ENCODE measurements around the gene VTCN1. TPM values are rescaled to one million over a fixed set of nuclear protein-coding genes. Genes with fewer than 3 reads are reported as not detected.
"Not testable (repeated sequence)": the region's sequence is repeated elsewhere in the genome, so short reads cannot be mapped to it uniquely, and the experiment has no call there.

The VTCN1 gene
- total RNA-seq, 1 donor from 2014 or later: 0.77 TPM

- H3K9me3 ChIP-seq: no peaks in the 10 kb centered on the region
- ATAC-seq: no peak
Measured at GRCh38 chr1:117106478-117106877, 104.2 kb downstream of the VTCN1 start.

DNA sequence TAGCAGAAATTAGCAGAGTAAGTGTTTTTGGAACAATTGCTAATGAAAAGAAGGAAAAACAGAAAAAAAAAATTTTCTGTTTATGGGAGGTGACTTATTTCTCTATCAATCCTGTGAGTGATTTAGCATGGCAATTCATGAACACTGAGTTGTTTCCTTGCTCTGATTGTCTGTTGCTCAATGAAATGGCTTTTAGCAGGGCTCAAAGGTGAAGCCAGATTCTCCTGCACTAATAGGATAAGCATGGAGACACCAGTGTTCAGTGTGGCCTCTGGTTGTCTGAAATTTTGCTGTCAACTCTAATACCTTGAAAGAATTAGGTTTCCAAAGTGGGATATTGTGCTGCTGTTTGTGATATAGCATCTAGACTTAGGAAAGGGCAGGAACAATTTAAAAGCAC is 105.0 kb downstream of the VTCN1 start:
- peaks cover 12% of the 10 kb centered on the region for H3K36me3 ChIP-seq
- H3K4me1 ChIP-seq: no peaks in the 10 kb centered on the region
- intact Hi-C loops (cut with DNase I): no loop called here
- H3K27ac ChIP-seq: no peak overlapping the region
- H3K27me3 ChIP-seq (ENCODE audit: low read depth): no peaks in the 10 kb centered on the region
- no peak for DNase-seq
- TF ChIP-seq, protein P1, sequence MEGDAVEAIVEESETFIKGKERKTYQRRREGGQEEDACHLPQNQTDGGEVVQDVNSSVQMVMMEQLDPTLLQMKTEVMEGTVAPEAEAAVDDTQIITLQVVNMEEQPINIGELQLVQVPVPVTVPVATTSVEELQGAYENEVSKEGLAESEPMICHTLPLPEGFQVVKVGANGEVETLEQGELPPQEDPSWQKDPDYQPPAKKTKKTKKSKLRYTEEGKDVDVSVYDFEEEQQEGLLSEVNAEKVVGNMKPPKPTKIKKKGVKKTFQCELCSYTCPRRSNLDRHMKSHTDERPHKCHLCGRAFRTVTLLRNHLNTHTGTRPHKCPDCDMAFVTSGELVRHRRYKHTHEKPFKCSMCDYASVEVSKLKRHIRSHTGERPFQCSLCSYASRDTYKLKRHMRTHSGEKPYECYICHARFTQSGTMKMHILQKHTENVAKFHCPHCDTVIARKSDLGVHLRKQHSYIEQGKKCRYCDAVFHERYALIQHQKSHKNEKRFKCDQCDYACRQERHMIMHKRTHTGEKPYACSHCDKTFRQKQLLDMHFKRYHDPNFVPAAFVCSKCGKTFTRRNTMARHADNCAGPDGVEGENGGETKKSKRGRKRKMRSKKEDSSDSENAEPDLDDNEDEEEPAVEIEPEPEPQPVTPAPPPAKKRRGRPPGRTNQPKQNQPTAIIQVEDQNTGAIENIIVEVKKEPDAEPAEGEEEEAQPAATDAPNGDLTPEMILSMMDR (IDR thresholded peaks at IDR 0.05): no peak
- H3K9me3 ChIP-seq: no peaks in the 10 kb centered on the region
- no peak overlapping the region for H3K4me3 ChIP-seq
- ATAC-seq: no peak

More at GRCh38 chr1:117106478-117106877, 104.2 kb downstream of the VTCN1 start:
- no peaks in the 10 kb centered on the region for H3K4me1 ChIP-seq
- no peak for DNase-seq
- intact Hi-C loops (cut with DNase I): no loop called here
- H3K27me3 ChIP-seq (ENCODE audit: low read depth): no peaks in the 10 kb centered on the region
- H3K27ac ChIP-seq: no peak overlapping the region
- H3K4me3 ChIP-seq: no peak overlapping the region
- TF ChIP-seq, protein P1 (IDR thresholded peaks at IDR 0.05): no peak
- peaks cover 9% of the 10 kb centered on the region for H3K36me3 ChIP-seq

DNA sequence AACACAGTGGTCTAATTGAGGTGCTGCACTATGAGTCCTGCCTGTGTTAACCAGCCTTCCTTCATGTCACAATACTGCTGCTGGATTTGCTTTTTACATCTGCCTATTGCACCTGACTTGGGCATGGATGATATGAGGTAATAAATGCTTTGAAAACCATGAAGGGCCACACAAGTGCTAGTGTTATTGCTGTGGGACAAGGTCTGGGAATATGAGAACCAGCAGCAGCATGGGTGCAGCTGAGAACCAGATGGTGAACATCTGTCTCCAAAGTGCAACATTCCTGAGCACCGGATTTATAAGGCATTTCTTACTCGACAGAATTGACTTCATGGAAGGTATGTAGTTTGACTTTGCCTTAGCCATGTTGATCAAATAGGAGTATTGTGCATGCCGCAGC is 105.7 kb downstream of the VTCN1 start:
- no peak overlapping the region for H3K27ac ChIP-seq
- H3K36me3 ChIP-seq: peaks cover 12% of the 10 kb centered on the region
- DNase-seq: no peak
- no peak overlapping the region for H3K4me3 ChIP-seq
- no peaks in the 10 kb centered on the region for H3K27me3 ChIP-seq (ENCODE audit: low read depth)
- no peaks in the 10 kb centered on the region for H3K4me1 ChIP-seq
- no peak for ATAC-seq
- TF ChIP-seq, protein P1 (IDR thresholded peaks at IDR 0.05): no peak
- no peaks in the 10 kb centered on the region for H3K9me3 ChIP-seq
- intact Hi-C loops (cut with DNase I): no loop called here

GRCh38 chr1:117101858-117102257 is 108.9 kb downstream of the VTCN1 start:
- H3K9me3 ChIP-seq; H3K4me3 ChIP-seq; ATAC-seq; H3K27me3 ChIP-seq (ENCODE audit: low read depth); intact Hi-C loops (cut with DNase I); H3K27ac ChIP-seq; H3K4me1 ChIP-seq; DNase-seq: not testable (repeated sequence)
- H3K36me3 ChIP-seq: peaks cover 33% of the 10 kb centered on the region

DNA sequence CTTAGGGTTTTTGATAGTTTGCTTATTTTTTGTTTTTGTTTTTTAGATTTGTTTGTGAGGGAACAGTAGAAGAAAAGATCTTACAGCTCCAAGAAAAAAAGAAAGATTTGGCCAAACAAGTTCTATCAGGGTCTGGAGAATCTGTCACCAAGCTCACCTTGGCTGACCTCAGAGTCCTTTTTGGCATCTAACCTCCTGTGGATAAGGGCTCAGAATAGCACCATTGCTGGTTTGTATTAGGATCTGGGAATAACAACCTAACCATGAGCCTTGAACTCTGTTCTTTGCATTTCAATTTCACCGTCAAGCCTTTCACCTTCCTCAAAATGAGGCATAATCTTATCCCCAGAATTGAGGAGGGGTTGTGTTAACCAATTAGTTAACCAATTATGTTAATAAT is 109.4 kb downstream of the VTCN1 start:
- no peaks in the 10 kb centered on the region for H3K4me1 ChIP-seq
- intact Hi-C loops (cut with DNase I): no loop called here

GRCh38 chr1:117098287-117098890 is 112.3 kb downstream of the VTCN1 start:
- TF ChIP-seq, protein P1 (IDR thresholded peaks at IDR 0.05): no peak
- Histone ChIP-seq H3K36me3 (peaks cover 33% of the 10 kb centered on the region), H3K27ac (no peak overlapping the region), H3K27me3 (ENCODE audit: low read depth) (no peaks in the 10 kb centered on the region), H3K4me3 (no peak overlapping the region), H3K4me1 (peaks cover 6% of the 10 kb centered on the region), H3K9me3 (no peaks in the 10 kb centered on the region)
- intact Hi-C loops (cut with DNase I): no loop called here
- ATAC-seq (no peak), DNase-seq (no peak)

More for the DNA sequence above, 109.4 kb downstream of the VTCN1 start:
- Histone ChIP-seq H3K36me3 (peaks cover 33% of the 10 kb centered on the region), H3K27me3 (ENCODE audit: low read depth) (no peaks in the 10 kb centered on the region), H3K9me3 (no peaks in the 10 kb centered on the region), H3K4me3 (no peak overlapping the region), H3K27ac (no peak overlapping the region)
- TF ChIP-seq, protein P1 (IDR thresholded peaks at IDR 0.05): no peak
- no peak for ATAC-seq
- DNase-seq: no peak

Data from lower lobe of right lung (tissue), 2 donors.